K562 (cell line): ENCODE results near the gene MTHFR. TPM values are rescaled to one million over a fixed set of nuclear protein-coding genes. Genes with fewer than 3 reads are reported as not detected.

Experiments used
- ARNT ChIP-seq, 2 experiments: fragments of 450-650 bp; IDR thresholded peaks; 2 replicates each; pipeline ENCODE4 v1.6.1; 2016; ENCODE audit warnings: mild to moderate bottlenecking in 1 of 2
- HDAC3 ChIP-seq: fragments of 450-650 bp; IDR thresholded peaks from 2 replicates; pipeline ENCODE4 v1.6.1; 2018; ENCODE audit warnings: borderline replicate concordance, mild to moderate bottlenecking, moderate library complexity; ENCODE audit not compliant: partially characterized antibody
- HSF4 ChIP-seq: fragments of 250-450 bp; sonication (Bioruptor Pico); IDR thresholded peaks from 2 replicates; pipeline ENCODE4 v2.1.2; 2022; ENCODE audit warnings: mild to moderate bottlenecking, moderate library complexity, borderline replicate concordance
- KLF6 ChIP-seq: fragments of 250-450 bp; sonication (Bioruptor Pico); IDR thresholded peaks from 2 replicates; pipeline ENCODE4 v1.4.0; 2020; ENCODE audit warnings: mild to moderate bottlenecking, moderate library complexity, borderline replicate concordance
- MITF ChIP-seq: IDR thresholded peaks from 2 replicates; pipeline ENCODE4 v1.6.1; 2014; ENCODE audit warnings: antibody characterized with exemption
- NR4A1 ChIP-seq, 2 experiments: fragments of 250-450 bp in 1 of 2; fragments of 450-650 bp in 1 of 2; sonication (Bioruptor Pico) in 1 of 2; IDR thresholded peaks; 2 replicates each; pipeline versions ENCODE4 v1.4.0 to v1.6.1; 2016 to 2020; ENCODE audit warnings: mild to moderate bottlenecking in 2 of 2, missing compliant biosample characterization in 1 of 2, missing genetic modification characterization in 1 of 2, moderate library complexity in 1 of 2
- OTX1 ChIP-seq: fragments of 450-650 bp; formaldehyde crosslinking; IDR thresholded peaks from 2 replicates; pipeline ENCODE4 v1.4.0; 2022; ENCODE audit warnings: mild to moderate bottlenecking
- PATZ1 ChIP-seq: fragments of 250-450 bp; sonication (Bioruptor Pico); IDR thresholded peaks from 2 replicates; pipeline ENCODE4 v1.5.0; 2020; ENCODE audit warnings: mild to moderate bottlenecking, borderline replicate concordance
- POLR2G ChIP-seq: fragments of 200-400 bp; formaldehyde crosslinking; IDR thresholded peaks from 2 replicates; pipeline ENCODE4 v1.6.1; 2017; ENCODE audit warnings: low read depth, mild to moderate bottlenecking, antibody characterized with exemption, low read length, moderate library complexity
- SNAPC5 ChIP-seq: fragments of 250-450 bp; sonication (Bioruptor Pico); IDR thresholded peaks from 2 replicates; pipeline ENCODE4 v1.8.0; 2021; ENCODE audit warnings: moderate library complexity, mild to moderate bottlenecking, inconsistent platforms
- ZBTB11 ChIP-seq, 3 experiments: fragments of 200-800 bp in 1 of 3; fragments of 250-450 bp in 1 of 3; fragments of 450-650 bp in 1 of 3; sonication (Bioruptor Pico) in 1 of 3; sonication (Bioruptor generic) in 1 of 3; formaldehyde crosslinking in 1 of 3; IDR thresholded peaks; 2 replicates each; pipeline versions ENCODE4 v1.6.1 to v1.8.0; 2016 to 2022; ENCODE audit warnings: mild to moderate bottlenecking in 2 of 3, missing genetic modification characterization in 2 of 3, missing compliant biosample characterization in 1 of 3, moderate library complexity in 1 of 3
- ZNF609 ChIP-seq: sonication (generic); formaldehyde crosslinking; IDR thresholded peaks from 2 replicates; pipeline ENCODE4 v1.8.1; 2023; ENCODE audit warnings: missing genetic modification reagents, mild to moderate bottlenecking, borderline replicate concordance
- polyA plus RNA-seq, 8 experiments: library from polyadenylated mRNA; depleted of rRNA in 4 of 8; stranded (reverse) in 5 of 8; unstranded in 3 of 8; fragments of >200 nt; fragmentation: Nextera tagmentation in 2 of 8; fragmentation: Illumina TruSeq in 1 of 8; extraction: Ambion mirVana in 2 of 8; extraction: Trizol in 1 of 8; gene quantifications; 2 replicates each; pipeline versions ENCODE4 v1.2.1 to v1.2.3, GENCODE V29; 2011 to 2014; ENCODE audit warnings: inconsistent platforms in 1 of 8, missing spikeins in 1 of 8
- total RNA-seq, 7 experiments: library from RNA; depleted of rRNA in 6 of 7; stranded (reverse); fragments of >200 nt in 6 of 7; fragmentation: Illumina TruSeq in 2 of 7; extraction: Trizol in 2 of 7; gene quantifications; 2 replicates each; pipeline versions ENCODE4 v1.2.1 to v1.2.3, GENCODE V29; 2011 to 2021; ENCODE audit warnings: low replicate concordance in 1 of 7

Gene MTHFR
- total and polyA plus RNA-seq, 9 of the 15 experiments (the other 6 are each of a cell fraction or from before 2014, with no cell fraction given), result 5.0 to 104 (median 62.6) TPM

- TF ChIP-seq PATZ1 (peak; percentile 23; the same call in 1 of the 2 replicates), HSF4 (CRISPR knock-in tag) (peak; percentile 69; the same call in 1 of the 2 replicates), SNAPC5 (CRISPR knock-in tag) (no peak), ZNF609 (CRISPR knock-in tag) (no peak), MITF (no peak), NR4A1 (CRISPR knock-in tag; IDR thresholded peaks at IDR 0.05) (0 out of 2 replicates have a peak, but pooled peaks have one; percentile 65), NR4A1 (tag; IDR thresholded peaks at IDR 0.05) (peak; percentile 94; the same call in 1 of the 2 replicates), OTX1 (CRISPR knock-in tag) (no peak; the same call in 1 of the 2 replicates), ARNT (IDR thresholded peaks at IDR 0.05) (peak; percentile 20 to 89; a peak in 3 of 4 replicates), ZBTB11 (CRISPR knock-in tag; IDR thresholded peaks at IDR 0.05) (peak in 1 of 3 experiments; percentile 83; a peak in 2 of 6 replicates), KLF6 (CRISPR knock-in tag) (peak; percentile 69), POLR2G (peak; percentile 41; the same call in 1 of the 2 replicates), HDAC3 (no peak)
Observed at GRCh38 chr1:11797525-11798216, 8.1 kb downstream of the MTHFR start (continued).
